PC-3 (cell line): ENCODE measurements around the gene EIF3F. TPM values are rescaled to one million over a fixed set of nuclear protein-coding genes. Genes with fewer than 3 reads are reported as not detected.

Source experiments
- ATAC-seq: fragments of 200-7000 bp; cut with Tn5 transposase; 2 replicates; pipeline ENCODE4 v1.9.1; 2020; ENCODE audit warnings: mild to moderate bottlenecking, moderate library complexity
- BruUV-seq: library from RNA; stranded (reverse); fragments of 400-500 nt; replicated peaks from 2 replicates; lab custom pipeline; 2021; lab: Mats Ljungman, UMichigan
- CTCF ChIA-PET: fragments of 300-600 bp; sonication (Branson Sonifier 250); formaldehyde crosslinking; loops from one replicate; lab custom pipeline; 2022; ENCODE audit warnings: antibody characterized with exemption; lab: Charles Lee
- POLR2A ChIA-PET: fragments of 300-600 bp; sonication (Branson Sonifier 250); formaldehyde crosslinking; loops from one replicate; lab custom pipeline; 2022; ENCODE audit warnings: antibody characterized with exemption; ENCODE audit not compliant: unreplicated experiment; lab: Charles Lee
- DNase-seq: peaks from one replicate; pipeline ENCODE4 v3.0.0-alpha.2; 2015
- H2AFZ ChIP-seq: fragments of 300-600 bp; sonication (generic); 2 replicates; pipeline ENCODE4 v1.6.0; 2016; ENCODE audit warnings: antibody characterized with exemption, low read length
- H3F3A ChIP-seq: fragments of 300-600 bp; sonication (generic); one replicate; pipeline ENCODE4 v1.6.0; 2017; ENCODE audit warnings: antibody characterized with exemption, low read length, control low read depth, mild to moderate bottlenecking; ENCODE audit not compliant: unreplicated experiment
- H3K27ac ChIP-seq: fragments of 300-600 bp; sonication (generic); 2 replicates; pipeline ENCODE4 v1.5.1; 2016; ENCODE audit warnings: mild to moderate bottlenecking, low read length
- H3K27me3 ChIP-seq: fragments of 300-600 bp; sonication (generic); 2 replicates; pipeline ENCODE4 v1.6.1; 2016; ENCODE audit warnings: low read length, mixed read lengths
- H3K36me3 ChIP-seq: fragments of 300-600 bp; sonication (generic); 2 replicates; pipeline ENCODE4 v1.6.1; 2016; ENCODE audit warnings: low read depth, mixed run types, low read length, mixed read lengths
- H3K4me1 ChIP-seq: fragments of 300-600 bp; sonication (generic); 2 replicates; pipeline ENCODE4 v1.5.1; 2016; ENCODE audit warnings: low read length; ENCODE audit not compliant: insufficient read depth
- H3K4me2 ChIP-seq: fragments of 300-600 bp; sonication (generic); 2 replicates; pipeline ENCODE4 v1.6.0; 2016; ENCODE audit warnings: low read length
- H3K4me3 ChIP-seq: fragments of 300-600 bp; sonication (generic); 2 replicates; pipeline ENCODE4 v1.5.1; 2016; ENCODE audit warnings: mild to moderate bottlenecking, low read length, mixed read lengths
- H3K79me2 ChIP-seq: fragments of 300-600 bp; sonication (generic); 2 replicates; pipeline ENCODE4 v1.6.1; 2017; ENCODE audit warnings: low read length, mixed read lengths
- H3K9ac ChIP-seq: fragments of 300-600 bp; sonication (generic); 2 replicates; pipeline ENCODE4 v1.6.0; 2016; ENCODE audit warnings: mild to moderate bottlenecking, low read length
- H3K9me2 ChIP-seq: fragments of 300-600 bp; sonication (generic); replicated peaks from 2 replicates; pipeline ENCODE4 v1.6.1; 2016; ENCODE audit warnings: mixed run types, low read length, mixed read lengths
- H3K9me3 ChIP-seq: fragments of 300-600 bp; sonication (generic); 2 replicates; pipeline ENCODE4 v1.6.1; 2016; ENCODE audit warnings: low read length, mixed read lengths
- H4K20me1 ChIP-seq: fragments of 300-600 bp; sonication (generic); 2 replicates; pipeline ENCODE4 v1.6.1; 2016; ENCODE audit warnings: low read length, mixed read lengths
- EZH2 ChIP-seq: fragments of 300-600 bp; sonication (generic); IDR thresholded peaks from one replicate; pipeline ENCODE4 v1.6.1; 2017; ENCODE audit warnings: antibody characterized with exemption, mild to moderate bottlenecking, low read length; ENCODE audit not compliant: unreplicated experiment
- EZH2phosphoT487 ChIP-seq: fragments of 300-600 bp; sonication (generic); IDR thresholded peaks from 2 replicates; pipeline ENCODE4 v1.6.1; 2018; ENCODE audit warnings: mild to moderate bottlenecking, antibody characterized with exemption, low read length, borderline replicate concordance
- intact Hi-C: fragments of 100-400 bp; cut with micrococcal nuclease; formaldehyde crosslinking; loops from 2 replicates; pipeline ENCODE4 v1.9.0; 2023
- total RNA-seq: library from RNA; depleted of rRNA; stranded (reverse); fragments of >200 nt; gene quantifications from 2 replicates; pipeline ENCODE4 v1.2.3, GENCODE V29; 2014
- TF ChIP-seq, protein P1 (sequence below): fragments of 300-600 bp; sonication (generic); conservative IDR thresholded peaks from 2 replicates; pipeline ENCODE4 v1.5.1; 2017; ENCODE audit warnings: antibody characterized with exemption, low read depth, mild to moderate bottlenecking, low read length

EIF3F gene
- total RNA-seq, 1 experiment from 2014 or later, result 227 TPM

DNA sequence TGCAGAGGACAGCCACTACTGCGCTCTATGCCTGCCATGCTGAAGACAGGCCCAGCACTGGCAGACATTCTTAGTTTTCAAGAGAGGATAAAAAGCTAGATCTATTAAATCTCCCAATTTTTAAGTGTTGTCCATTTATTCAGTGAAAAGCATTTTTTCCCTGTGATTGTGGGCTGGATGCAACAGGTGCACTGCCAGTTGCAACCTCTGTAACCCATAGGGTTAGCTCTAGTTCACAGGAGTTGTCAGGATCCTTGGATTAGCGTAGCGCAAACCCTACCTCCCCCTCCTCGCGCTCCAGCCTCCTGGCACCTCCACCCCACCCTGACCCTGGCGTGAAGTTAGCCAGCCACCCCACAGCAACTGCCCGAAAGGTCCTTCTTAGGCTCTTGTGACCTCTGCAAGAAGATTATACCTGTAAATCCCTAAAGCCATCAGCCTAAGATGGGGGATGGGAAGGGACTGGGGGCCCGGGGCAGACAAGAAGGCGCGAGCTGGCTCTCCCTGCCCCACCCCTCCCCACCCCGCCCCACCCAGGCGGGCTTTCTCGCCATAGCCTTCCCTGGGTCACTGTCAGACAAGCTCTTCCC is 30.9 kb downstream of the EIF3F start:
- Histone ChIP-seq H3K36me3 (no peaks in the 10 kb centered on the region), H3K9ac (no peak overlapping the region), H3K79me2 (no peaks in the 10 kb centered on the region), H4K20me1 (no peaks in the 10 kb centered on the region), H3F3A (no peaks in the 10 kb centered on the region), H3K27ac (no peak overlapping the region), H3K27me3 (peaks cover 46% of the 10 kb centered on the region), H3K4me3 (no peak overlapping the region), H2AFZ (no peak overlapping the region), H3K4me2 (no peak overlapping the region), H3K9me3 (no peaks in the 10 kb centered on the region), H3K4me1 (no peaks in the 10 kb centered on the region; the same call in 1 of the 2 replicates), H3K9me2 (no peaks in the 10 kb centered on the region)
- intact Hi-C loops, result no loop called here
- ChIA-PET POLR2A (interaction anchor here (0.5 kb wide), 1 partner anchor 31 kb away, joined by 3 read pairs; the partner anchor contains the start of gene EIF3F), CTCF (no interaction called here)
- no peak for TF ChIP-seq EZH2phosphoT487
- TF ChIP-seq, protein P1, sequence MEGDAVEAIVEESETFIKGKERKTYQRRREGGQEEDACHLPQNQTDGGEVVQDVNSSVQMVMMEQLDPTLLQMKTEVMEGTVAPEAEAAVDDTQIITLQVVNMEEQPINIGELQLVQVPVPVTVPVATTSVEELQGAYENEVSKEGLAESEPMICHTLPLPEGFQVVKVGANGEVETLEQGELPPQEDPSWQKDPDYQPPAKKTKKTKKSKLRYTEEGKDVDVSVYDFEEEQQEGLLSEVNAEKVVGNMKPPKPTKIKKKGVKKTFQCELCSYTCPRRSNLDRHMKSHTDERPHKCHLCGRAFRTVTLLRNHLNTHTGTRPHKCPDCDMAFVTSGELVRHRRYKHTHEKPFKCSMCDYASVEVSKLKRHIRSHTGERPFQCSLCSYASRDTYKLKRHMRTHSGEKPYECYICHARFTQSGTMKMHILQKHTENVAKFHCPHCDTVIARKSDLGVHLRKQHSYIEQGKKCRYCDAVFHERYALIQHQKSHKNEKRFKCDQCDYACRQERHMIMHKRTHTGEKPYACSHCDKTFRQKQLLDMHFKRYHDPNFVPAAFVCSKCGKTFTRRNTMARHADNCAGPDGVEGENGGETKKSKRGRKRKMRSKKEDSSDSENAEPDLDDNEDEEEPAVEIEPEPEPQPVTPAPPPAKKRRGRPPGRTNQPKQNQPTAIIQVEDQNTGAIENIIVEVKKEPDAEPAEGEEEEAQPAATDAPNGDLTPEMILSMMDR, result no peak
- TF ChIP-seq EZH2, result no peak
- ATAC-seq (no peak), DNase-seq (no peak)
- no TSS peak for BruUV-seq

DNA sequence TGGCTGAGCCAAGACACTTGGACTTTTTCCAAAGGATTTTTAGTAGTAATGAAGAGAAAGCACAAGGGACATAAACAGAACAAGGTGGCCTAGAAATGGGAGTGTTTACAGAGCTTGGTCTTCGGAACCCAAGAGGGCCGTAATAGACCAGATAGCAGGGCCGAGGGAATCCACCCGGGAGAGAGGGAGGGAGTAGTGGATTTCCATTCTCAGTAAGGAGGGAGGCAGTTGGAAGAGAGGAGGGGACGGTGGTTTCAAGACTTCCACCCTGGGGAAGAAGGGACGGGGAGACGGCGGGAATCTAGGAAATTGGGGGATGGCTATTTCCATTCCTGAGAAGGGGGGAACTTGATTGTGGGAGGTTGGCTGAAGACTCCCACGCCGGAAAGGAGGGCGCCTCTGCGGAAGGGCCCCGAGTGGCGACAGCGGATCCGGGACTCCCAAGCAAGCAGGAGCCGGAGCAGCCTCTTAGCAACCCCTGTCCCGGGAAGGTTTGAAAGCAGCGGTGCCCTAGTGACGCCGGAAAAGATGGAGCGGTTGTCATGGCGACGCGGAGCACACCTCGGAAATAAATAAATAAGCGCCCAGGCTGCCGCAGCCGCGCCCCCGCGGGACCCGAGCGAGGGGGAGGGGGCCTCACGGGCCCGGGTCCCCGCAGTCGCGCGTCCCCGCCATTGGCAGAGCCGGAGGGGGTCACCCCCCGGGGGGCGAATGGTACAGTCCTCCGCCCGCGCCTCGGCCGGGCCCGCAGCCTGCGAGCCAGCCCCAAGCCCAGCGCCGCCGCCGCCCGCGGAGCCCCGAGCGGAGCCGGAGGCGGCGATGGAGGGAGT is 31.6 kb downstream of the EIF3F start:
- BruUV-seq, result no TSS peak
- ChIA-PET CTCF (no interaction called here), POLR2A (interaction anchor here (0.5 kb wide), 1 partner anchor 32 kb away, joined by 3 read pairs; the partner anchor contains the start of gene EIF3F)
- peak; percentile 47 for ATAC-seq
- Histone ChIP-seq H3K79me2 (no peaks in the 10 kb centered on the region), H3K36me3 (no peaks in the 10 kb centered on the region), H3K9ac (no peak overlapping the region), H3K27me3 (peaks cover 46% of the 10 kb centered on the region), H3K4me3 (peak overlapping the region; percentile 64), H3K9me2 (no peaks in the 10 kb centered on the region), H4K20me1 (no peaks in the 10 kb centered on the region), H3K27ac (no peak overlapping the region), H3K4me2 (peak overlapping the region; percentile 89), H3K9me3 (no peaks in the 10 kb centered on the region), H2AFZ (peak overlapping the region; percentile 65; the same call in 1 of the 2 replicates), H3F3A (no peaks in the 10 kb centered on the region), H3K4me1 (no peaks in the 10 kb centered on the region; the same call in 1 of the 2 replicates)
- TF ChIP-seq EZH2, result peak; percentile 70
- TF ChIP-seq, protein P1, result no peak
- intact Hi-C loops, result no loop called here
- DNase-seq, result peak; percentile 36
